ENCODE measurements around the gene SEPTIN8.

- TF ChIP-seq CTCF (IDR thresholded peaks at IDR 0.05) (peak in 4 of 7 experiments; percentile 38 to 49 (median 43)), POLR2A (IDR thresholded peaks at IDR 0.05) (peak in 2 of 3 donors; percentile 58 to 59)
Measured at GRCh38 chr5:132736853-132737833, 39.9 kb downstream of the SEPTIN8 start, which contains the start of gene KIF3A.
